ENCODE measurements around the gene PCLAF.
"Not testable (repeated sequence)": the region's sequence is repeated elsewhere in the genome, so short reads cannot be mapped to it uniquely, and the experiment has no call there.

Gene PCLAF

GRCh38 chr15:64381000-64381751 is at the start of gene PCLAF:
Gene PCLAF (minus strand): TSS chr15:64381441. CDS start chr15:64381371, 70 bp downstream.
- peak; percentile 99 for DNase-seq

- DNase-seq = peak; percentile 67
Observed at GRCh38 chr15:64430000-64430735, 48.9 kb upstream of the PCLAF start.

- DNase-seq = peak; percentile 2
Observed at GRCh38 chr15:64429448-64429847, 48.2 kb upstream of the PCLAF start.

GRCh38 chr15:64426845-64427465 is 45.7 kb upstream of the PCLAF start:
- DNase-seq = peak; percentile 3

GRCh38 chr15:64425221-64425620 is 44.0 kb upstream of the PCLAF start:
- DNase-seq = no peak

- no peak for DNase-seq
Observed at GRCh38 chr15:64423970-64424369, 42.7 kb upstream of the PCLAF start.

- DNase-seq = no peak
Observed at GRCh38 chr15:64422697-64423096, 41.5 kb upstream of the PCLAF start.

- DNase-seq = no peak
Observed at GRCh38 chr15:64412216-64412615, 31.0 kb upstream of the PCLAF start.

- DNase-seq = no peak
Observed at GRCh38 chr15:64400583-64400982, 19.3 kb upstream of the PCLAF start.

GRCh38 chr15:64398575-64398974 is 17.3 kb upstream of the PCLAF start:
- DNase-seq = no peak

GRCh38 chr15:64396789-64397188 is 15.5 kb upstream of the PCLAF start:
- no peak for DNase-seq

- not testable (repeated sequence) for DNase-seq
Observed at GRCh38 chr15:64392471-64392870, 11.2 kb upstream of the PCLAF start.

- no peak for DNase-seq
Observed at GRCh38 chr15:64389036-64389435, 7.8 kb upstream of the PCLAF start.

GRCh38 chr15:64387562-64388168 is 6.4 kb upstream of the PCLAF start, which contains the start of gene TRIP4:
Gene TRIP4 (plus strand): TSS chr15:64387836. CDS start chr15:64387864, 28 bp downstream.
- peak; percentile 98 for DNase-seq

- DNase-seq = no peak
Observed at GRCh38 chr15:64386291-64386690, 5.0 kb upstream of the PCLAF start.

GRCh38 chr15:64383760-64384159 is 2.5 kb upstream of the PCLAF start:
- no peak for DNase-seq

GRCh38 chr15:64380130-64380870 is 941 bp downstream of the PCLAF start:
- DNase-seq = not testable (repeated sequence)

- no peak for DNase-seq
Observed at GRCh38 chr15:64379216-64379960, 1.9 kb downstream of the PCLAF start.

- no peak for DNase-seq
Observed at GRCh38 chr15:64373360-64373759, 7.9 kb downstream of the PCLAF start.

GRCh38 chr15:64371383-64371782 is 9.9 kb downstream of the PCLAF start:
- not testable (repeated sequence) for DNase-seq

- DNase-seq = no peak
Observed at GRCh38 chr15:64369078-64369607, 12.1 kb downstream of the PCLAF start.
